HEK293 (cell line): ENCODE results near the gene ZFAND3.

Experiments
- GLIS1 ChIP-seq: fragments of 450-650 bp; formaldehyde crosslinking; IDR thresholded peaks from 2 replicates; pipeline ENCODE4 v1.5.1; 2016; ENCODE audit warnings: missing biosample characterization, missing genetic modification characterization
- KLF16 ChIP-seq: fragments of 450-650 bp; formaldehyde crosslinking; IDR thresholded peaks from 2 replicates; pipeline ENCODE4 v1.5.1; 2017; ENCODE audit warnings: missing biosample characterization, missing genetic modification characterization
- MEIS1 ChIP-seq: sonication (generic); formaldehyde crosslinking; IDR thresholded peaks from 2 replicates; pipeline ENCODE4 v1.8.1; 2022; ENCODE audit warnings: missing genetic modification reagents, mild to moderate bottlenecking, borderline replicate concordance
- PBX3 ChIP-seq: sonication (generic); formaldehyde crosslinking; IDR thresholded peaks from 2 replicates; pipeline ENCODE4 v1.8.1; 2022; ENCODE audit warnings: mild to moderate bottlenecking, moderate library complexity, missing genetic modification reagents
- PRDM10 ChIP-seq: fragments of 450-650 bp; formaldehyde crosslinking; IDR thresholded peaks from 2 replicates; pipeline ENCODE4 v1.5.1; 2016; ENCODE audit warnings: missing biosample characterization, missing genetic modification characterization
- REST ChIP-seq: fragments of 450-650 bp; formaldehyde crosslinking; IDR thresholded peaks from 2 replicates; pipeline ENCODE4 v1.5.1; 2016; ENCODE audit warnings: missing biosample characterization, missing genetic modification characterization
- SP7 ChIP-seq: fragments of 450-650 bp; formaldehyde crosslinking; IDR thresholded peaks from 2 replicates; pipeline ENCODE4 v1.5.1; 2016; ENCODE audit warnings: missing biosample characterization, missing genetic modification characterization
- YY2 ChIP-seq: fragments of 450-650 bp; formaldehyde crosslinking; IDR thresholded peaks from 2 replicates; pipeline ENCODE4 v1.5.1; 2016; ENCODE audit warnings: missing biosample characterization, missing genetic modification characterization
- ZBTB8A ChIP-seq: fragments of 450-650 bp; formaldehyde crosslinking; IDR thresholded peaks from 2 replicates; pipeline ENCODE4 v1.5.1; 2016; ENCODE audit warnings: missing biosample characterization, missing genetic modification characterization
- ZEB2 ChIP-seq: fragments of 450-650 bp; formaldehyde crosslinking; IDR thresholded peaks from 2 replicates; pipeline ENCODE4 v1.5.1; 2016; ENCODE audit warnings: missing biosample characterization, missing genetic modification characterization
- ZFHX2 ChIP-seq: fragments of 450-650 bp; formaldehyde crosslinking; conservative IDR thresholded peaks from 2 replicates; pipeline ENCODE4 v1.5.1; 2016; ENCODE audit warnings: missing biosample characterization, missing genetic modification characterization
- ZNF132 ChIP-seq: fragments of 450-650 bp; formaldehyde crosslinking; IDR thresholded peaks from 2 replicates; pipeline ENCODE4 v1.5.1; 2017; ENCODE audit warnings: missing biosample characterization, missing genetic modification characterization, borderline replicate concordance
- ZNF16 ChIP-seq: fragments of 450-650 bp; formaldehyde crosslinking; IDR thresholded peaks from 2 replicates; pipeline ENCODE4 v1.5.1; 2016; ENCODE audit warnings: low read depth, missing biosample characterization, missing genetic modification characterization
- ZNF354C ChIP-seq: fragments of 450-650 bp; formaldehyde crosslinking; IDR thresholded peaks from 2 replicates; pipeline ENCODE4 v1.5.1; 2016; ENCODE audit warnings: missing biosample characterization, missing genetic modification characterization, low read depth, borderline replicate concordance
- ZNF558 ChIP-seq: fragments of 450-650 bp; formaldehyde crosslinking; IDR thresholded peaks from 2 replicates; pipeline ENCODE4 v1.5.1; 2016; ENCODE audit warnings: missing biosample characterization, missing genetic modification characterization
- ZNF561 ChIP-seq: fragments of 450-650 bp; IDR thresholded peaks from 2 replicates; pipeline ENCODE4 v1.5.1; 2018; ENCODE audit warnings: missing biosample characterization, missing genetic modification characterization, borderline replicate concordance
- ZNF600 ChIP-seq: fragments of 450-650 bp; formaldehyde crosslinking; IDR thresholded peaks from 2 replicates; pipeline ENCODE4 v1.5.1; 2016; ENCODE audit warnings: missing biosample characterization, missing genetic modification characterization
- ZNF629 ChIP-seq: fragments of 450-650 bp; formaldehyde crosslinking; IDR thresholded peaks from 2 replicates; pipeline ENCODE4 v1.5.1; 2017; ENCODE audit warnings: missing biosample characterization, missing genetic modification characterization
- ZNF645 ChIP-seq: fragments of 450-650 bp; formaldehyde crosslinking; IDR thresholded peaks from 2 replicates; pipeline ENCODE4; 2016; ENCODE audit warnings: missing biosample characterization, missing genetic modification characterization
- ZNF692 ChIP-seq: fragments of 450-650 bp; formaldehyde crosslinking; IDR thresholded peaks from 2 replicates; pipeline ENCODE4 v1.5.1; 2016; ENCODE audit warnings: missing biosample characterization, missing genetic modification characterization
- ZNF830 ChIP-seq: fragments of 450-650 bp; IDR thresholded peaks from 2 replicates; pipeline ENCODE4 v1.5.0; 2018; ENCODE audit warnings: missing biosample characterization, missing genetic modification characterization, low read depth, mild to moderate bottlenecking, moderate library complexity
- ZSCAN23 ChIP-seq: fragments of 450-650 bp; formaldehyde crosslinking; IDR thresholded peaks from 2 replicates; pipeline ENCODE4 v1.5.1; 2016; ENCODE audit warnings: missing biosample characterization, missing genetic modification characterization
- ZSCAN5A ChIP-seq: fragments of 450-650 bp; formaldehyde crosslinking; IDR thresholded peaks from 2 replicates; pipeline ENCODE4 v1.5.1; 2016; ENCODE audit warnings: missing biosample characterization, missing genetic modification characterization

The ZFAND3 gene

GRCh38 chr6:37819802-37820717 lies 533 bp downstream of the ZFAND3 start (continued):
- TF ChIP-seq PBX3 (CRISPR knock-in tag), result no peak
- peak; percentile 66 for TF ChIP-seq GLIS1 (tag by site-specific recombination)
- TF ChIP-seq ZFHX2 (tag by site-specific recombination), result peak; percentile 70; the same call in 1 of the 2 replicates
- no peak for TF ChIP-seq REST
- no peak for TF ChIP-seq ZNF16 (tag by site-specific recombination)
- TF ChIP-seq ZNF629, result peak; percentile 64
- peak; percentile 58; the same call in 1 of the 2 replicates for TF ChIP-seq PRDM10 (tag by site-specific recombination)
- peak; percentile 71 for TF ChIP-seq SP7
- TF ChIP-seq ZNF132 (tag by site-specific recombination), result no peak
- peak; percentile 66 for TF ChIP-seq ZNF600 (tag by site-specific recombination)
- TF ChIP-seq MEIS1, result no peak
- peak; percentile 78 for TF ChIP-seq KLF16 (tag by site-specific recombination)
- no peak for TF ChIP-seq ZNF830 (tag by site-specific recombination)
- no peak for TF ChIP-seq ZSCAN5A
- peak; percentile 75 for TF ChIP-seq ZBTB8A (tag by site-specific recombination)
- no peak for TF ChIP-seq ZSCAN23
- no peak for TF ChIP-seq ZNF645 (tag by site-specific recombination)
- TF ChIP-seq ZNF354C (tag by site-specific recombination), result no peak
- peak; percentile 89 for TF ChIP-seq ZEB2
- TF ChIP-seq ZNF692, result peak; percentile 61; the same call in 1 of the 2 replicates
- TF ChIP-seq ZNF558, result no peak
- TF ChIP-seq ZNF561 (tag by site-specific recombination), result 0 out of 2 replicates have a peak, but pooled peaks have one; percentile 36
- no peak for TF ChIP-seq YY2 (tag by site-specific recombination)
